NB4 (cell line): Measurements from ENCODE around the gene SULF2.

ENCODE experiments used
- POLR2A ChIP-seq: IDR thresholded peaks from 2 replicates; pipeline ENCODE4 v1.6.1; 2011; ENCODE audit warnings: mild to moderate bottlenecking; ENCODE audit not compliant: insufficient read length; ENCODE audit errors: extremely low read depth
- TF ChIP-seq, protein P1 (sequence below): IDR thresholded peaks from one replicate; pipeline ENCODE4 v1.5.1; 2012; ENCODE audit warnings: low read depth, low read length
- TF ChIP-seq, protein P2 (sequence below): IDR thresholded peaks from 2 replicates; pipeline ENCODE4 v1.6.1; 2011; ENCODE audit warnings: low read depth, low read length

GRCh38 chr20:47754388-47754715 is 30.9 kb downstream of the SULF2 start:
- TF ChIP-seq, protein P1, sequence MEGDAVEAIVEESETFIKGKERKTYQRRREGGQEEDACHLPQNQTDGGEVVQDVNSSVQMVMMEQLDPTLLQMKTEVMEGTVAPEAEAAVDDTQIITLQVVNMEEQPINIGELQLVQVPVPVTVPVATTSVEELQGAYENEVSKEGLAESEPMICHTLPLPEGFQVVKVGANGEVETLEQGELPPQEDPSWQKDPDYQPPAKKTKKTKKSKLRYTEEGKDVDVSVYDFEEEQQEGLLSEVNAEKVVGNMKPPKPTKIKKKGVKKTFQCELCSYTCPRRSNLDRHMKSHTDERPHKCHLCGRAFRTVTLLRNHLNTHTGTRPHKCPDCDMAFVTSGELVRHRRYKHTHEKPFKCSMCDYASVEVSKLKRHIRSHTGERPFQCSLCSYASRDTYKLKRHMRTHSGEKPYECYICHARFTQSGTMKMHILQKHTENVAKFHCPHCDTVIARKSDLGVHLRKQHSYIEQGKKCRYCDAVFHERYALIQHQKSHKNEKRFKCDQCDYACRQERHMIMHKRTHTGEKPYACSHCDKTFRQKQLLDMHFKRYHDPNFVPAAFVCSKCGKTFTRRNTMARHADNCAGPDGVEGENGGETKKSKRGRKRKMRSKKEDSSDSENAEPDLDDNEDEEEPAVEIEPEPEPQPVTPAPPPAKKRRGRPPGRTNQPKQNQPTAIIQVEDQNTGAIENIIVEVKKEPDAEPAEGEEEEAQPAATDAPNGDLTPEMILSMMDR: no peak
- no peak for TF ChIP-seq POLR2A
- TF ChIP-seq, protein P2, sequence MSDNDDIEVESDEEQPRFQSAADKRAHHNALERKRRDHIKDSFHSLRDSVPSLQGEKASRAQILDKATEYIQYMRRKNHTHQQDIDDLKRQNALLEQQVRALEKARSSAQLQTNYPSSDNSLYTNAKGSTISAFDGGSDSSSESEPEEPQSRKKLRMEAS: no peak
